GM12872 (cell line): ENCODE data around the gene TRPM1.

ENCODE experiments used
- TF ChIP-seq, protein P1 (sequence below): IDR thresholded peaks from 3 replicates; pipeline ENCODE4 v1.5.1; 2011; ENCODE audit warnings: low read depth, mild to moderate bottlenecking, low read length, moderate library complexity; ENCODE audit not compliant: insufficient read depth

TRPM1 gene

GRCh38 chr15:31111091-31111647 is 9.6 kb upstream of the TRPM1 start:
- TF ChIP-seq, protein P1, sequence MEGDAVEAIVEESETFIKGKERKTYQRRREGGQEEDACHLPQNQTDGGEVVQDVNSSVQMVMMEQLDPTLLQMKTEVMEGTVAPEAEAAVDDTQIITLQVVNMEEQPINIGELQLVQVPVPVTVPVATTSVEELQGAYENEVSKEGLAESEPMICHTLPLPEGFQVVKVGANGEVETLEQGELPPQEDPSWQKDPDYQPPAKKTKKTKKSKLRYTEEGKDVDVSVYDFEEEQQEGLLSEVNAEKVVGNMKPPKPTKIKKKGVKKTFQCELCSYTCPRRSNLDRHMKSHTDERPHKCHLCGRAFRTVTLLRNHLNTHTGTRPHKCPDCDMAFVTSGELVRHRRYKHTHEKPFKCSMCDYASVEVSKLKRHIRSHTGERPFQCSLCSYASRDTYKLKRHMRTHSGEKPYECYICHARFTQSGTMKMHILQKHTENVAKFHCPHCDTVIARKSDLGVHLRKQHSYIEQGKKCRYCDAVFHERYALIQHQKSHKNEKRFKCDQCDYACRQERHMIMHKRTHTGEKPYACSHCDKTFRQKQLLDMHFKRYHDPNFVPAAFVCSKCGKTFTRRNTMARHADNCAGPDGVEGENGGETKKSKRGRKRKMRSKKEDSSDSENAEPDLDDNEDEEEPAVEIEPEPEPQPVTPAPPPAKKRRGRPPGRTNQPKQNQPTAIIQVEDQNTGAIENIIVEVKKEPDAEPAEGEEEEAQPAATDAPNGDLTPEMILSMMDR: no peak

GRCh38 chr15:31108836-31109235 is 7.3 kb upstream of the TRPM1 start:
- TF ChIP-seq, protein P1: no peak

GRCh38 chr15:31106495-31107300 is 5.2 kb upstream of the TRPM1 start:
- TF ChIP-seq, protein P1: no peak

GRCh38 chr15:31104003-31104402 is 2.5 kb upstream of the TRPM1 start:
- TF ChIP-seq, protein P1: no peak

DNA sequence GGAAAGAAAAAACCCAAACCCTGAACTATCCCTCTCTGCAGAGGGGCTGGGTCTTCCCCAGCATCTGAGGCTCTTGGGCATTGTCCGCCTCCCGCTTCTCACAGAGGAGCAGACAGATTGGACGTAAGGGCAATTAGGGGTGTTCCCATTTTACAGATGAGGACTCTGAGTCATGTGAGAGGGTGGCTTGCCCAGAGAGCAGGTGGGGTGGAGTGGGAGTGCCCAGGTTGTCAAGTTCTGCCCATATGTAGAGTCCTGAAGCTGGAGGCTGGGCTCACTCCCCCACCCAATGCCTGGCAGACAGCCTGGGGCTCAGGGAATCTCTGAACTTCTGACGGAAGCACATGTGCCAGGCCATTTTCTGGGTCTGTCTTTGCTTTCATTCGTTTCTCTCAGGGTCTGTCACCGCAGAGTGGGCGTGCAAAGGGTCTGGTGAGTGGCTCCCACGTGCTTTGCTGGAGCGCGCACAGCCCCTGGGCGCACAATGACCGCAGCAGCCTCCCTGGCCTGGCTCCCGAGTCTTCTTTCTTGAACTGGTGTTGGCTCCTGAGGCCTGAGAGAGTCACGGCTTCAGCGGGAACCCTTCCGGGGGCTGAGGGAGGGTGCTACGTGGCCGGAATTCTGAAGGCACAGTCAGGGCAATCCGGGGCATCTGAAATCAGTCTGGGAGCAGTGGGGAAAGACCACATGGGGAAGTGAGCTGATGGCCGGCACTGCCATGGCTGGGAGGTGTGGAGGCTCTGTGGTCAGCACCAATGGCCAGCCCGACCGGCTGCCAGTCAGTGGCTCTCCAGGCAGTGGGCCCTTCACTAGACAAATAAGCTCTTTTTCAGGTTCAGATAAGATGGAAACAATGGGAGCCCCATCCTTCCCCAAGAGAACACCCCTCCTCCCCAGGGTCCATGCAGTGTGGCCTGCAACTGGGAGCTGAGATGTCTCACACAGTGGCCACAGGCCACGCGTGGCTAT is 1.1 kb upstream of the TRPM1 start:
- TF ChIP-seq, protein P1: no peak

- TF ChIP-seq, protein P1: no peak
These were observed 455 bp upstream of the TRPM1 start for GRCh38 chr15:31102039-31102321.

DNA sequence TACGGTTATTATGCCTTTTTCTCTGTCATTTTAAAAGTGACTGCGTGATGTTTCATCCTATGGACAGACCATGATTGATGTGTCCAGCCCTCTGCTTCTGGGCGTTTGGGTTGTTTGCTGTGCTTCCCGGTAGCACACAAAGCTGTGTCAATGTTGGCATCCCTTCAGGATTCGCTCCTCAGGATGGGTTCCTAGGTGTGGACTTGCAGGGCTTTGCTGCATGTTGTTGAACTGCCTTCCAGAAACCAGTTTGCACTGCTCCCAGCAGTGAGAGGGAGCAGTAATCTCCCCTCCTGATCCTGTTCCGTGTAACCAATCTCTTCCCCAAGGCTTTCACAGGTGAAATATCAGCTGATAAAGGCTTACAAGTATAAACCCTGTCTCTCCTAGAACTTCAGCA is 787 bp downstream of the TRPM1 start:
- TF ChIP-seq, protein P1: no peak
